Peyer's patch (tissue), 4 donors: ENCODE measurements around the gene ZIC4. TPM values are rescaled to one million over a fixed set of nuclear protein-coding genes. Genes with fewer than 3 reads are reported as not detected.

ENCODE experiments used
- DNase-seq, 3 donors: peaks; one replicate each; pipeline ENCODE4 v3.0.0-alpha.2; 2017 to 2019
- H3K27ac ChIP-seq, 4 donors: fragments of 200-600 bp; sonication (generic); one replicate each; pipeline ENCODE4 v1.5.1; 2016 to 2019
- H3K27me3 ChIP-seq, 2 donors: fragments of 200-600 bp; sonication (generic); one replicate each; pipeline ENCODE4 v1.5.1; 2019
- H3K36me3 ChIP-seq, 3 donors: fragments of 200-600 bp; sonication (generic); one replicate each; pipeline ENCODE4 v1.5.1; 2016 to 2019
- H3K4me1 ChIP-seq, 4 donors: fragments of 200-600 bp; sonication (generic); one replicate each; pipeline ENCODE4 v1.5.1; 2016 to 2019
- H3K4me3 ChIP-seq, 4 donors: fragments of 200-600 bp; sonication (generic); 1 replicate in 3 of 4; 2 replicates in 1 of 4; pipeline ENCODE4 v1.5.1; 2016 to 2019; ENCODE audit warnings: mild to moderate bottlenecking in 1 of 4
- H3K9me3 ChIP-seq, 4 donors: fragments of 200-600 bp; sonication (generic); one replicate each; pipeline ENCODE4 v1.5.1; 2016 to 2019; ENCODE audit warnings: mild to moderate bottlenecking in 1 of 4
- CTCF ChIP-seq, 6 experiments: fragments of 450-650 bp in 4 of 6; fragments of 200-600 bp in 2 of 6; sonication (generic) in 1 of 6; IDR thresholded peaks; one replicate each; pipeline ENCODE4 v1.5.1; 2017 to 2019; ENCODE audit warnings: antibody characterized with exemption in 6 of 6, mild to moderate bottlenecking in 3 of 6, moderate library complexity in 1 of 6
- POLR2A ChIP-seq, 2 donors: fragments of 450-650 bp; IDR thresholded peaks; one replicate each; pipeline ENCODE4 v1.5.1; 2017; ENCODE audit warnings: antibody characterized with exemption in 2 of 2, mild to moderate bottlenecking in 2 of 2, moderate library complexity in 2 of 2
- total RNA-seq, 4 donors: library from RNA; depleted of rRNA; stranded (reverse); fragments of >200 nt; gene quantifications; one replicate each; pipeline ENCODE4 v1.1.0, GENCODE V29; 2016

Gene ZIC4
- total RNA-seq, 4 donors from 2014 or later: not detected

GRCh38 chr3:147388700-147389580 lies 17.4 kb downstream of the ZIC4 start:
- Histone ChIP-seq H3K4me3 (no peak overlapping the region), H3K27me3 (peaks cover 0 to 73% of the 10 kb centered on the region in 2 donors), H3K36me3 (no peaks in the 10 kb centered on the region), H3K9me3 (peaks cover 0 to 7% (median 3%) of the 10 kb centered on the region in 4 donors), H3K4me1 (peaks cover 0 to 10% (median 0%) of the 10 kb centered on the region in 4 donors), H3K27ac (no peak overlapping the region)
- no peak for DNase-seq
- no peak for TF ChIP-seq CTCF (IDR thresholded peaks at IDR 0.05)
- TF ChIP-seq POLR2A (IDR thresholded peaks at IDR 0.05): no peak

GRCh38 chr3:147387885-147388699 lies 18.3 kb downstream of the ZIC4 start:
- DNase-seq: no peak
- Histone ChIP-seq H3K4me3 (no peak overlapping the region), H3K27me3 (peaks cover 0 to 69% of the 10 kb centered on the region in 2 donors), H3K4me1 (peaks cover 0 to 1% (median 0%) of the 10 kb centered on the region in 4 donors), H3K36me3 (no peaks in the 10 kb centered on the region), H3K9me3 (peaks cover 0 to 7% (median 3%) of the 10 kb centered on the region in 4 donors), H3K27ac (no peak overlapping the region)
- TF ChIP-seq POLR2A (IDR thresholded peaks at IDR 0.05) (no peak), CTCF (IDR thresholded peaks at IDR 0.05) (no peak)

GRCh38 chr3:147387291-147387884 lies 19.0 kb downstream of the ZIC4 start:
- TF ChIP-seq POLR2A (IDR thresholded peaks at IDR 0.05) (no peak), CTCF (IDR thresholded peaks at IDR 0.05) (no peak)
- peaks cover 0 to 65% of the 10 kb centered on the region in 2 donors for H3K27me3 ChIP-seq
- H3K36me3 ChIP-seq: no peaks in the 10 kb centered on the region
- H3K27ac ChIP-seq: no peak overlapping the region
- no peak overlapping the region for H3K4me3 ChIP-seq
- no peak for DNase-seq
- peaks cover 0 to 6% (median under 1%) of the 10 kb centered on the region in 4 donors for H3K9me3 ChIP-seq
- no peaks in the 10 kb centered on the region for H3K4me1 ChIP-seq

GRCh38 chr3:147385059-147386012 lies 21.0 kb downstream of the ZIC4 start:
- TF ChIP-seq POLR2A (IDR thresholded peaks at IDR 0.05) (no peak), CTCF (IDR thresholded peaks at IDR 0.05) (no peak)

More at GRCh38 chr3:147385059-147386012, 21.0 kb downstream of the ZIC4 start:
- Histone ChIP-seq H3K9me3 (no peaks in the 10 kb centered on the region), H3K27ac (no peak overlapping the region), H3K36me3 (no peaks in the 10 kb centered on the region), H3K4me1 (no peaks in the 10 kb centered on the region), H3K4me3 (no peak overlapping the region), H3K27me3 (peaks cover 0 to 58% of the 10 kb centered on the region in 2 donors)
- no peak for DNase-seq
